GM18870 (cell line): ENCODE data around the gene C21orf58.

Source experiments
- ATAC-seq: cut with Tn5 transposase; IDR thresholded peaks from one replicate; pipeline ENCODE4 v1.9.1; 2021; ENCODE audit warnings: moderate library complexity; ENCODE audit not compliant: unreplicated experiment

C21orf58 gene

GRCh38 chr21:46297338-46298271 lies 26.1 kb downstream of the C21orf58 start:
- no peak for ATAC-seq

- no peak for ATAC-seq
Measured at GRCh38 chr21:46295996-46296752, 27.5 kb downstream of the C21orf58 start.

DNA sequence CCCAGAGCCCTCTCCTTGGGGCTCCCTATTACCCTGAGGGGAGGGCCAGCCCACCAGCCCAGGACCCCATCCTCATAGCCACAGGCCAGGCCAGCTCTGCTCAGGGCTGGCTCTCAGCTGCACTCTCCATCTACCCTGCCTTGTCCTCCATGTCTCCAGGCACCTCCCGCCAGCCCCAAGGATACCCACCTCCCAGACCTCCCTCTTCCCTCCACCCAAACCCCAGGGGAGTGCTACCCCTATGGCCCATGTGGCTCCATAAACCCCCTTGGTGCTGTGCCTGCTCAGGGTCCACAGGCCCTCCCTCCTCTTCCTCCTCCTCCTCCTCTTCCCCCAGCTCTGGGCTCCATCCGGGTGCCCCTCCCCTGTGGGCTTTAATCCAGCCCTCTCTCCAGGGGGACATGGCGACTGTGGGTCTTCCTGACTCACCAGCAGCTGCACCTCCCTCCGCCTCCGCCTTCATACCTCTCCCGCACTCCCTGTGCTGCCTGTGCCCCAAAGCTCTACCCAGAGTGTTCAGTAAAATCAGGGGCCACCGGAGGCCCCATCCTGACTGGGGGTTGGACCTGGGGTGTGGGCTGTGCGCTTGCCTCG lies 28.4 kb downstream of the C21orf58 start:
- no peak for ATAC-seq

DNA sequence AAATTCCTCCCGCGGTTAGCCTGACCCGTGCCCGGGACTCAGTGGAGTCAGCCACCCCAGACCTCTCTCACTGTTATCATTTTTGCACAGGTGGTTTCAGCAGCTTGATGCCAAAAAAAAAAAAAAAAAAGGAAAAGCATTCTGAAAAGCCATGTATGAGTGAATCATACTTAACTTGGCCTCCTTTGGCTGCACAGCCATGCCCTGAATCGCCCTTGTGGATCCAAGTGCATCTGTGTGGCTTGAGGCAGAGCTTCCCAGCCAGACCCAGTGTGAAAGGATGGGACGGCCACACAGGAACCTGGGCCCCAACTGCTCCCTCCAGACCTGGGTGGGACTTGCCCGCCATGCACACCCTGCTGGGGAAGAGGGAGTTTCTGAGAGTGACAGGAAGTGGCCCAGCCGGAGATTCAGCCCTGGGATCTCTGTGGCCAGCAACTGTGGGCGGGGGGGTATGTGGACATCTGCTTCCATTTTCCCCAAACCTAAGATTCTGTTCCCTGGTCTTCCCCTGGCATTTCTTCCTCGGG lies 29.0 kb downstream of the C21orf58 start:
- no peak for ATAC-seq

GRCh38 chr21:46291561-46291960 lies 32.1 kb downstream of the C21orf58 start:
- ATAC-seq = no peak

- ATAC-seq = no peak
Measured at GRCh38 chr21:46289655-46290179, 34.0 kb downstream of the C21orf58 start.

DNA sequence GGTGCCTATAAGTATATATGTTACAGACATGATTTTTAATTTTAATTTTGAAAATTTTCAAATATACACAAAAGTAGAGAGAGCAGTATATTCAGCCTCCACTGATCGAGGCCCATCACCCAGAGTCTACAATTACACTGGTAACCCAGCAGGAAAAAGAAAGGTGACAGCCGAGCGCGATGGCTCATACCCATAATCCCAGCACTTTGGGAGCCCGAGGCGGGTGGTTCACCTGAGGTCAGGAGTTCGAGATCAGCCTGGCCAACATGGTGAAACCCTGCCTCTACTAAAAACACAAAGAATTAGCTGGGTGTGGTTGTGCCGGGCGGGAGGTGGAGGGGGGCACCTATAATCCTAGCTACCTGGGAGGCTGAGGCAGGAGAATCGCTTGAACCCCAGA lies 36.1 kb downstream of the C21orf58 start:
- ATAC-seq = no peak

GRCh38 chr21:46286648-46287002 lies 37.0 kb downstream of the C21orf58 start:
- peak; percentile 14 for ATAC-seq

- ATAC-seq = peak; percentile 65
Measured at GRCh38 chr21:46285761-46286647, 37.7 kb downstream of the C21orf58 start, which contains the start of gene YBEY. Gene YBEY (plus strand): TSS chr21:46286342. CDS start chr21:46286914, 572 bp downstream.

- ATAC-seq = no peak
Measured at GRCh38 chr21:46285206-46285661, 38.4 kb downstream of the C21orf58 start, which contains the start of gene MCM3AP. Gene MCM3AP (minus strand): TSS chr21:46285611. CDS start chr21:46285286, 325 bp downstream.

- ATAC-seq = no peak
Measured at GRCh38 chr21:46284733-46285132, 38.9 kb downstream of the C21orf58 start.

DNA sequence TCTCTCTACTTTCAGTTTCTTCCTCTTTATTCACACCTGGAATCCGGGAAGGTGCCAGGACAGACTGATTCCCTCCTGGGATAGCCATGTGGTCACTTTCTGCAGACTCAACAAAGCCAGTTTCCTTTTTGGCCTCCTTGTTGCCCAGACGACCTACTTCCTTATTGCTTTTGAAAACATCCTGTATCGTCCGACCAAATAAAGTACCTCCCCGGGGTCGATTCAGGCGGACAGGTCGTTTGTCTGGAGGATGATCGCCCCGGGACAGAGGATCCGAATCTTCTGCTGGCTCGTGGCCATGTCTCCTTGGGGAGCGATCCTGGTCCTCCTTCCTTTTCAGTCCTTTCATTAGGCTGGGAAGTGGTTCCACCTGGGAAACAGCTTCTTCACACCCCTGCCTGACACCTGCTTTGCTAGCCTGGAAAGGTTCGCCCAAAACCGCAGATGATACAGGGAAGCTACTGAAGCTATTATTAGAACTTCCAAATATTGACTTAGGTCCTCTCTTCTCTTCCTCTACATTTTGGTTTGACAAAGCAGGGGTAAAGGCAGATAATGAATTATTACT lies 39.5 kb downstream of the C21orf58 start:
- no peak for ATAC-seq

- no peak for ATAC-seq
Measured at GRCh38 chr21:46274797-46275390, 48.8 kb downstream of the C21orf58 start.

GRCh38 chr21:46273341-46273740 lies 50.3 kb downstream of the C21orf58 start:
- ATAC-seq = no peak

GRCh38 chr21:46269466-46269865 lies 54.2 kb downstream of the C21orf58 start:
- no peak for ATAC-seq

GRCh38 chr21:46268371-46268770 lies 55.3 kb downstream of the C21orf58 start:
- no peak for ATAC-seq

GRCh38 chr21:46266946-46267345 lies 56.7 kb downstream of the C21orf58 start:
- no peak for ATAC-seq

- no peak for ATAC-seq
Measured at GRCh38 chr21:46265736-46266525, 57.7 kb downstream of the C21orf58 start.
